Hepatocyte (in vitro differentiated cells): ENCODE results near the gene AUH.

Experiments
- CTCF ChIP-seq: fragments of 200-600 bp; sonication (generic); IDR thresholded peaks from 2 replicates; pipeline ENCODE4 v1.5.1; 2016; ENCODE audit warnings: antibody characterized with exemption, mild to moderate bottlenecking; ENCODE audit not compliant: poor library complexity
- EZH2 ChIP-seq: fragments of 200-600 bp; sonication (generic); IDR thresholded peaks from 2 replicates; pipeline ENCODE4 v1.6.1; 2016; ENCODE audit warnings: antibody characterized with exemption, mild to moderate bottlenecking, borderline replicate concordance
- EZH2phosphoT487 ChIP-seq: fragments of 200-600 bp; sonication (generic); IDR thresholded peaks from one replicate; pipeline ENCODE4 v1.6.1; 2018; ENCODE audit warnings: antibody characterized with exemption, mild to moderate bottlenecking, low read depth, moderate library complexity; ENCODE audit not compliant: unreplicated experiment, severe bottlenecking

- TF ChIP-seq EZH2, result no peak
- no peak for TF ChIP-seq CTCF
- TF ChIP-seq EZH2phosphoT487, result no peak
Measured at GRCh38 chr9:91333551-91333950, 28.2 kb downstream of the AUH start.
